ENCODE results near the gene CCL2.

CCL2 gene

GRCh38 chr17:34245351-34245905 is 9.7 kb upstream of the CCL2 start:
- H3K9me3 Mint-ChIP-seq: no peaks in the 10 kb centered on the region
- DNase-seq (ENCODE audit: low spot score in 2 of 2) (no peak), ATAC-seq (replicated peaks; ENCODE audit: extremely low read depth, poor library complexity, severe bottlenecking) (no peak)
- no peaks in the 10 kb centered on the region for H3K36me3 Mint-ChIP-seq (ENCODE audit: insufficient read depth)
- H3K4me1 Mint-ChIP-seq: no peaks in the 10 kb centered on the region
- peaks cover 14% of the 10 kb centered on the region for H3K27me3 Mint-ChIP-seq
- H3K27ac Mint-ChIP-seq (ENCODE audit: low read depth): no peak overlapping the region
- no peak overlapping the region for H3K4me3 Mint-ChIP-seq

DNA sequence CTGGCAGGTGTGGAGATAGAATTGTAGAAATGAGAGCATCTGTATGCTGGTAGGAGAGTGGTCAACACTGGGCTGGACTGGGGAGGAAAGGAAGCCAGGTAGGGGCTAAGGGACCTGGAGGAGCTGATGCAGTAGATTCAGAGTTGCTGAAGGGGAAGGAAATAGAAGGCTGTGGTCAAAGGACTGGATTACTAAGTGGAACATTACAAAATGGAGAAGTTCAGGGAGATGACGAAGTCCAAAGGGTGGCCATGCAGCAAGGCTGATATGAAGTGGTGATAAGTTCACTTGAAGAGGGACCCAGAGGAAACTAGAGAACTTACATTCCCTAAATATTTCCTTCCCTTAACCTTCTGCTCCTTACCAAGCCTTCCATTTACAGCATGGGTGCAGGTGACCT is 8.6 kb upstream of the CCL2 start:
- H3K27ac Mint-ChIP-seq (ENCODE audit: low read depth): no peak overlapping the region
- DNase-seq (ENCODE audit: low spot score in 2 of 2) (no peak), ATAC-seq (replicated peaks; ENCODE audit: extremely low read depth, poor library complexity, severe bottlenecking) (no peak)
- H3K4me3 Mint-ChIP-seq: no peak overlapping the region
- H3K27me3 Mint-ChIP-seq: peaks cover 20% of the 10 kb centered on the region
- H3K4me1 Mint-ChIP-seq: no peaks in the 10 kb centered on the region
- H3K36me3 Mint-ChIP-seq (ENCODE audit: insufficient read depth): no peaks in the 10 kb centered on the region
- H3K9me3 Mint-ChIP-seq: no peaks in the 10 kb centered on the region

DNA sequence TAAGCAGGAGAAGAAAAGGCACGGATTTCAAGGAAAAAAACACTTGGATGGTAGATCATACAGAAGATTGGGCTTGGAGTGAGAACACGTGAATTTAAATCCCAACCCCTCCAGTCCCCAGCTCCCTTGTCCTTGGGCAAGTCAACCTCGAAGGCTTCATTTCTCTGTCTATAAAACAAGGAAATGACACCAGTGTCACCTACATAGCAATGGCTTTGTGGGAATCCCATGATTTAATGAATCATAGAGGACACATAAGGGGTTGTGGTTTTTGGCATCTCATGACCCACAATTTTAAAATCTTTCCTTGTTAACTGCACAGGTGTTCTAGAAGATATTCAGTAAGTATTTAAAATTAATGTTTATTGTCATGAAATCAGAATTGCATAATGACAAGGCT is 8.2 kb upstream of the CCL2 start:
- no peak for ATAC-seq (replicated peaks; ENCODE audit: extremely low read depth, poor library complexity, severe bottlenecking)
- no peak overlapping the region for H3K27ac Mint-ChIP-seq (ENCODE audit: low read depth)
- no peaks in the 10 kb centered on the region for H3K36me3 Mint-ChIP-seq (ENCODE audit: insufficient read depth)
- H3K4me3 Mint-ChIP-seq: no peak overlapping the region
- H3K4me1 Mint-ChIP-seq: no peaks in the 10 kb centered on the region
- H3K27me3 Mint-ChIP-seq: peaks cover 25% of the 10 kb centered on the region
- H3K9me3 Mint-ChIP-seq: no peaks in the 10 kb centered on the region
- DNase-seq (ENCODE audit: low spot score in 2 of 2): no peak

- Mint-ChIP-seq H3K4me1 (no peaks in the 10 kb centered on the region), H3K4me3 (no peak overlapping the region), H3K36me3 (ENCODE audit: insufficient read depth) (no peaks in the 10 kb centered on the region), H3K27ac (ENCODE audit: low read depth) (no peak overlapping the region), H3K9me3 (no peaks in the 10 kb centered on the region), H3K27me3 (peaks cover 42% of the 10 kb centered on the region)
- DNase-seq (ENCODE audit: low spot score in 2 of 2) (no peak), ATAC-seq (replicated peaks; ENCODE audit: extremely low read depth, poor library complexity, severe bottlenecking) (no peak)
These were observed 6.5 kb upstream of the CCL2 start for GRCh38 chr17:34248511-34249024.

DNA sequence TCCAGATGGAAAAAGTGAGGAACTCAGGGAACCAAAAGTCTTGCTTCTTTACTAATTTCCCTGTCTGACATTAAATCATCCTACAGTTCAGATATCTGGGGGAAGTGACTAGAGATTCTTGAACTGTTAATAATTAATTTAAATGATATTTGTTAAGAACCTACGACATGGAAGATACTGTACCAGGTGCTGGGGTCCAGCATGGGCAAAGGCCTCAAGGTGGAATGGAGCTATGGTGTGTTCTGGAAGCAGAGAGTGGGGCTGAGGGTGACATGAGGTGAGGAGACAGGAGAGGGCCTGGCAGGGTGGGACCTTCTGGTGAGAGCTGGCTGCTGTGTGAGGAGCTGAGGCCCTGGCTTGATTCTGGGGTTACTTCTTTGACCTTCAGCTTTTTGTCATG is 6.0 kb upstream of the CCL2 start:
- DNase-seq (ENCODE audit: low spot score in 2 of 2) (no peak), ATAC-seq (replicated peaks; ENCODE audit: extremely low read depth, poor library complexity, severe bottlenecking) (no peak)
- H3K4me3 Mint-ChIP-seq: no peak overlapping the region
- no peaks in the 10 kb centered on the region for H3K9me3 Mint-ChIP-seq
- H3K4me1 Mint-ChIP-seq: no peaks in the 10 kb centered on the region
- H3K27me3 Mint-ChIP-seq: peaks cover 46% of the 10 kb centered on the region
- H3K36me3 Mint-ChIP-seq (ENCODE audit: insufficient read depth): no peaks in the 10 kb centered on the region
- no peak overlapping the region for H3K27ac Mint-ChIP-seq (ENCODE audit: low read depth)

GRCh38 chr17:34249478-34249877 is 5.6 kb upstream of the CCL2 start:
- no peak for DNase-seq (ENCODE audit: low spot score in 2 of 2)
- Mint-ChIP-seq H3K9me3 (no peaks in the 10 kb centered on the region), H3K4me3 (no peak overlapping the region), H3K36me3 (ENCODE audit: insufficient read depth) (no peaks in the 10 kb centered on the region), H3K4me1 (no peaks in the 10 kb centered on the region), H3K27ac (ENCODE audit: low read depth) (no peak overlapping the region), H3K27me3 (peaks cover 49% of the 10 kb centered on the region)
- ATAC-seq (replicated peaks; ENCODE audit: extremely low read depth, poor library complexity, severe bottlenecking): no peak

DNA sequence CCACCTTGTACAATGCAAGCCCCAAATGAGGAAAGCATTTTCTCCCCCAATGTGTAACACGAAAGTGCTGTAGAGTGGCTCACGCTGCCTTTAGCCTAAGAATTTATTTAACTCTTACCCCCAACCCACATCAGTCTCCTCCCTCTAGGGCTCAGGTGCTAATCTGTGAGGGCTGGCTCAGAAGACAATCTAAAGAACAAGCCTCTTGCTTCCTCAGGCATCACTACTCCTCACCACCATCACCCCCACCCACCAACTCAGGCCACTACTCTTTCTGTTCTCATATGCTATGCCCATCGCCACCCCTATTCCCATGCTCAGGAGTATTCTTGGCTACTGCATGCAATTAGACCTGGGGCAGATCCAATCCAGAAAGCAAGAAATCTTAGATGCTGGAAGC is 3.9 kb upstream of the CCL2 start:
- ATAC-seq (replicated peaks; ENCODE audit: extremely low read depth, poor library complexity, severe bottlenecking): no peak
- H3K9me3 Mint-ChIP-seq: no peaks in the 10 kb centered on the region
- DNase-seq (ENCODE audit: low spot score in 2 of 2): no peak
- H3K27me3 Mint-ChIP-seq: peaks cover 66% of the 10 kb centered on the region
- H3K4me1 Mint-ChIP-seq: no peaks in the 10 kb centered on the region
- no peaks in the 10 kb centered on the region for H3K36me3 Mint-ChIP-seq (ENCODE audit: insufficient read depth)
- no peak overlapping the region for H3K4me3 Mint-ChIP-seq
- H3K27ac Mint-ChIP-seq (ENCODE audit: low read depth): no peak overlapping the region

DNA sequence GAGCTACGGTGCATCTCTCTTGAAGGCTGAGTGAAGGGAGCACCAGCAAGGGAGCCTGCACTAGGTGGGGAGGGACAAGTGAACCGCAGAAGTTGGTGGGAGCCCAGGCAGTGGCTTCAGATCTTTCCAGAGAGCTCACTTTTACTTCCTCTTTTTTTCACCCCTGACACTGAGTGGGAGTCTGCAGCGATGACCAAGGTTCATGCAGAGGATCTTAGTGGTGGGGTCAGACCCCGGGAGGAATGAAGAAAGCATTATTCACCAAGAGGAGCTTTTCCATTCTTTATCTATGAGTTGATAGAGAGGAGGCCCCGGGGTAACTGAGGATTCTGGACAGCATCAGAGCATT is 3.0 kb upstream of the CCL2 start:
- Mint-ChIP-seq H3K27me3 (peaks cover 75% of the 10 kb centered on the region), H3K4me1 (no peaks in the 10 kb centered on the region), H3K9me3 (no peaks in the 10 kb centered on the region), H3K36me3 (ENCODE audit: insufficient read depth) (no peaks in the 10 kb centered on the region), H3K27ac (ENCODE audit: low read depth) (no peak overlapping the region), H3K4me3 (no peak overlapping the region)
- DNase-seq (ENCODE audit: low spot score in 2 of 2): no peak
- ATAC-seq (replicated peaks; ENCODE audit: extremely low read depth, poor library complexity, severe bottlenecking): no peak

GRCh38 chr17:34252444-34253138 is 2.5 kb upstream of the CCL2 start:
- no peaks in the 10 kb centered on the region for H3K9me3 Mint-ChIP-seq
- H3K27ac Mint-ChIP-seq (ENCODE audit: low read depth): no peak overlapping the region
- H3K27me3 Mint-ChIP-seq: peaks cover 80% of the 10 kb centered on the region
- ATAC-seq (replicated peaks; ENCODE audit: extremely low read depth, poor library complexity, severe bottlenecking): no peak
- no peak for DNase-seq (ENCODE audit: low spot score in 2 of 2)
- H3K36me3 Mint-ChIP-seq (ENCODE audit: insufficient read depth): no peaks in the 10 kb centered on the region
- H3K4me1 Mint-ChIP-seq: no peaks in the 10 kb centered on the region
- no peak overlapping the region for H3K4me3 Mint-ChIP-seq

- Mint-ChIP-seq H3K4me1 (no peaks in the 10 kb centered on the region), H3K9me3 (no peaks in the 10 kb centered on the region), H3K4me3 (no peak overlapping the region), H3K27me3 (peaks cover 80% of the 10 kb centered on the region), H3K36me3 (ENCODE audit: insufficient read depth) (no peaks in the 10 kb centered on the region), H3K27ac (ENCODE audit: low read depth) (no peak overlapping the region)
- DNase-seq (ENCODE audit: low spot score in 2 of 2) (no peak), ATAC-seq (replicated peaks; ENCODE audit: extremely low read depth, poor library complexity, severe bottlenecking) (no peak)
These were observed 2.0 kb upstream of the CCL2 start for GRCh38 chr17:34253139-34253525.

DNA sequence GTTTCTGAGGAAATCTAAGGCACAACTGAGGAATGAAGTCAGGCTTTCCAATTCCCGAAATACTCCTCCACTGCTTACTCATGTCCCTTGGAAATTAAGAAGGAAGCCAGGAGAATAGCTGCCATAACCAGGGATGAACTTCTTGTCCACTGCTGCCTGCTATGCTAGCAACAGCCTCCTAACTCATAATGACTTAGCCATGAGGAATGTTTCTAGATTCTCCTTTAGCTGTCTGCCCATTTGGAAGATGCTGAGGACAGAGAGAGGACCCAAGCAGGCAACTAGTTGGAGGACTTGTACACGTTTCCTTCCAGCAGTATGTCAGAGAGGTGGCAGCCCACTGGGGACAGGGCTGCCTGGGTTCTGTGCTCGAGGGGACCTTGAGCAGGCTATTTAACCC is 939 bp upstream of the CCL2 start:
- H3K27me3 Mint-ChIP-seq: peaks cover 85% of the 10 kb centered on the region
- no peaks in the 10 kb centered on the region for H3K9me3 Mint-ChIP-seq
- ATAC-seq (replicated peaks; ENCODE audit: extremely low read depth, poor library complexity, severe bottlenecking): no peak

DNA sequence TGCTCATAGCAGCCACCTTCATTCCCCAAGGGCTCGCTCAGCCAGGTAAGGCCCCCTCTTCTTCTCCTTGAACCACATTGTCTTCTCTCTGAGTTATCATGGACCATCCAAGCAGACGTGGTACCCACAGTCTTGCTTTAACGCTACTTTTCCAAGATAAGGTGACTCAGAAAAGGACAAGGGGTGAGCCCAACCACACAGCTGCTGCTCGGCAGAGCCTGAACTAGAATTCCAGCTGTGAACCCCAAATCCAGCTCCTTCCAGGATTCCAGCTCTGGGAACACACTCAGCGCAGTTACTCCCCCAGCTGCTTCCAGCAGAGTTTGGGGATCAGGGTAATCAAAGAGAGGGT is 272 bp downstream of the CCL2 start:
- no peak for ATAC-seq (replicated peaks; ENCODE audit: extremely low read depth, poor library complexity, severe bottlenecking)
- no peak overlapping the region for H3K27ac Mint-ChIP-seq (ENCODE audit: low read depth)
- no peaks in the 10 kb centered on the region for H3K4me1 Mint-ChIP-seq
- no peak for DNase-seq (ENCODE audit: low spot score in 2 of 2)
- H3K27me3 Mint-ChIP-seq: peaks cover 95% of the 10 kb centered on the region
- H3K4me3 Mint-ChIP-seq: no peak overlapping the region
- H3K9me3 Mint-ChIP-seq: no peaks in the 10 kb centered on the region
- no peaks in the 10 kb centered on the region for H3K36me3 Mint-ChIP-seq (ENCODE audit: insufficient read depth)

More for the DNA sequence above, 939 bp upstream of the CCL2 start:
- DNase-seq (ENCODE audit: low spot score in 2 of 2): no peak
- no peaks in the 10 kb centered on the region for H3K4me1 Mint-ChIP-seq
- H3K4me3 Mint-ChIP-seq: no peak overlapping the region
- no peaks in the 10 kb centered on the region for H3K36me3 Mint-ChIP-seq (ENCODE audit: insufficient read depth)
- H3K27ac Mint-ChIP-seq (ENCODE audit: low read depth): no peak overlapping the region

- Mint-ChIP-seq H3K4me3 (no peak overlapping the region), H3K4me1 (no peaks in the 10 kb centered on the region), H3K36me3 (ENCODE audit: insufficient read depth) (no peaks in the 10 kb centered on the region)
These were observed 756 bp downstream of the CCL2 start for GRCh38 chr17:34255841-34256240.

More at GRCh38 chr17:34255841-34256240, 756 bp downstream of the CCL2 start:
- ATAC-seq (replicated peaks; ENCODE audit: extremely low read depth, poor library complexity, severe bottlenecking) (no peak), DNase-seq (ENCODE audit: low spot score in 2 of 2) (no peak)
- H3K9me3 Mint-ChIP-seq: no peaks in the 10 kb centered on the region
- H3K27ac Mint-ChIP-seq (ENCODE audit: low read depth): no peak overlapping the region
- H3K27me3 Mint-ChIP-seq: peaks cover 97% of the 10 kb centered on the region

All from central memory CD8-positive, alpha-beta T cell (primary cell).